Measurements from ENCODE around the gene SEMA4C.
A peak's percentile ranks its signal among the peaks of the same experiment; 100 is the strongest.
"Not testable (repeated sequence)": the region's sequence is repeated elsewhere in the genome, so short reads cannot be mapped to it uniquely, and the experiment has no call there.

The SEMA4C gene

DNA sequence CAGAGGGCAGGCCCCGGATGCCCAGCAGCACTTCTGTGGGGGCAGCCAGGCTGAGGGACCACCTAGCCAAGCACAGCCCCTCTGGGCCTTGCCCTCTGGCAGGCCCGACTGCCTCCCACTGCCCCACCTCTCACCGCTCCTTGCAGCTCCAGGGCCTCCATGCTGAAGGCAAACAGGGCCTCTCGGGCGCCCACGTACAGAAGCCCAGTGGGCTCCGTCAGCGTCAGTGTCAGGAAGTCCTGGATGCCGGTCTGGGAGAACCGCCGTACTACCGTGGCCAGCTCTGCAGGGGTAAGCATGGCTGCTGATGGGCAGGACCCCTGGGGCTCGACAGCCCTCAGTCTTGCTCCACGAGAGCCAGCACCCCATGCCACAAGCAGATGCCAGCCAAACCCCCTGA, 3.7 kb downstream of the SEMA4C start:
- no peak for DNase-seq

DNA sequence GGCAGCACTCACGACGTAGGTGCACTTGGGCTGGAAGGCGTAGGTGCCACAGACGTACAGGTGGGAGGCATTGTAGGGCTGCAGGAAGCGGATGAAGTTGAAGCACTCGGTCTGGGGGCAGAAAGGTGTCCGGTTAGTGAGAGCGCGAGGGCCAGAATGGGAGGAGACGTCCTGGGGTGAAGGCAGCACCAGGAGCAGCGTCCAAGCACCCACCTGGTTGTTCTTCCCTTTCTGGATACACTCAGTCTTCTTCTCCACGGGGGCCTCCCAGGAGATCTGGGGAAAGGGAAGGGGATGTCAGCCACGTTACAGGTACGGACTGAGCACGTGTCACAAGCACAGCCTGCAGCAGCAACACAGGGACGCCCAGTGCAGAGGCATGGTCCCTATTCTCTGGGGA, 4.2 kb downstream of the SEMA4C start:
- no peak for DNase-seq

- DNase-seq = no peak
These were observed 5.4 kb downstream of the SEMA4C start for GRCh38 chr2:96864343-96865091.

- DNase-seq = no peak
These were observed 6.1 kb downstream of the SEMA4C start for GRCh38 chr2:96863575-96864342.

DNA sequence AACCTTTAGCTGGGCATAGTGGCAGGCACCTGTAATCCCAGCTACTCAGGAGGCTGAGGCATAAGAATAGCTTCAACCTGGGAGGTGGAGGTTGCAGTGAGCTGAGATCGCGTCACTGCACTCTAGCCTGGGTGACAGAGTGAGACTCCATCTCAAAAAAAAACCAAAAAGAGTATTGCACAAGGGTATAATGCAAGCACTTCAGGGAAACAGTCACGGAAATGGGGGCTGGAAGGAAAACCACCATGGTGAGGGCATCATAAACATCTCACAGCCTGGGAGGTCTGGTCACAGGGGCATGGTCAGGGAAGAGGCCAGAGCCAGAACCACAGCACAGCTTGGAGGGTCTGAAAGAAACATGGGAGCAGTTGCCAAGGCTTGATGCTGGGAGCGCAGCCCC, 6.8 kb downstream of the SEMA4C start:
- not testable (repeated sequence) for DNase-seq

GRCh38 chr2:96861074-96861473, 8.8 kb downstream of the SEMA4C start:
- no peak for DNase-seq

- DNase-seq = no peak
These were observed 9.5 kb downstream of the SEMA4C start for GRCh38 chr2:96860065-96861029.

- no peak for DNase-seq
These were observed 10.2 kb downstream of the SEMA4C start for GRCh38 chr2:96859681-96860064.

GRCh38 chr2:96859099-96859649, 10.7 kb downstream of the SEMA4C start:
- DNase-seq = no peak

DNA sequence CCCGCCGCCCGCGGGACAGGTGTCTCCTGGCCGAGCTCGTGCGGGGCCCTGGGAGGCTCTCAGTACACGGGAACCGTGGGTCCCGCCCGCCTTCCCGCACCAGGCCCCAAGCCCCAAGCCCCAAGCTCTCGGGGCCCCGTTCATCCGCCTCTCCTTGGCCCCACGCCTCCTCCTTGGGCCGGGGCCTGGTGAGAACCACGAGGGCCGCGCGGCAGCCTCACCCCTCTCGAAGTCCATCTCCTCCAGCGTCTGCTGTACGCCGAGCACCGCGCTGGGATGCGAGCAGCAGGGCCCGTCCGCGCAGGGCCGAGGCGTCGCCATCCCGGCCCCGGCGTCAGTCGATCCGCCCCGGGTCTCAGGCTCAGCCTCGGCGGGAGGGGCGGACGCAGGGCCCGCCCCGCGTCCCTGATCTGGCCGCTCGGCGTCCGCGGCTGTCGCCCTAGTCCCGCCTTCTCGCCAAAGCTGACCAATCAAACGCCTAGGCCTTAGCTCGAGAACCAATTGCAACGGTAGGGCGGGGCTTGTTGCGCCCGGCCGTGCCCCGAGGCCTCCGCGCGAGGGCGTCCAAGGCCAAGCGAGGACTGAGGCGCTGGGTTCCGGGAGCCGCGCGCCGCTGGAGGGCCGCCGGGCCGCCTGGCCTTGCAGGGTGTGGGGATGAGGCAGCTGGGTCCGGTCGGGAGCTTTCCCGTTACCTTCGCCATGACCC, 12.1 kb downstream of the SEMA4C start, which contains the start of gene ANKRD39:
Gene ANKRD39 (minus strand): TSS at position 350 of the 706 bp plus-strand sequence. CDS start 29 bp downstream, at position 321.
- DNase-seq = peak; percentile 99

DNA sequence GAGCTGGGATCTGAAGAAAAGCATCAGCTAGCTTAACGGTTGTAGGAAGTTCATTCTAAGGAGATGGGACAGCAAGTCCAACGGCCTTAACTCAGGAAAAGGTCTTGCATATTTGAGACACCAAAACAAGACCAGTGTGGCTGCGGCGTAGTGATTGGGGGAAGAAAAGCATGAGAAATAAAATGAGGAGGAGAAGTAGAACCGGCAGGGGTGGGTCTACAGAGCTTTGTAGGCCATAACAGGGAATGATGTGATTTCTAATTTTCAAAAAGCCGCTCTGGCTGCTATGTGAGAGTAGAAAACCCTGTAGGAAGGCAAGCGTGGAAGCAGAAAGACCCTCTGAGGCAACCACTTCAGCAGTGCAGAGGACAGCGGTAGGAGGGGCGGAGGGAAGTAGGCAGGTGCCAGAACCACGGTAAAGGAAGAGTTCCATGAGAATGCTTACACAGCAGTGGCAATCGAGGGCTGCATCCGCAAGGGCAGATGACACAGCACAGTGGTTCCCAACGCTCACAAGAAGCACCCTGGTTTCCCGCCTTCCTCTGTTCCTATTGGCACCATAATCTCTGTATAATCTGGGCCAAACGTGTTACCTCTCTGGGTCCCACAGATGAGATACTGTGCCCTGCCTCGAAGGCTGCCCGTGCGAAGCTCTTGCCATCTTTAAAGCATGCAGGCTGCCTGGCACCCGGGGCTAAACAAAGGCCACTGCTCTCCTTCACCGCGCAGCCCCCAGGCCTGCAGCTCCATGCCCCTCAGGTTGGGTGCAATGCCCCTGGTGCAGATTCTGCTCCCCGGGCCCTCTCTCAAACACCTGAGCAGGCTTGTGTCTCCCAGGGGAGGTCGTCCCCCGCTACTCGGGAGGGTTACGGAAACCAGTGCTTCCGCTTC, 12.9 kb downstream of the SEMA4C start:
- peak; percentile 19 for DNase-seq

DNA sequence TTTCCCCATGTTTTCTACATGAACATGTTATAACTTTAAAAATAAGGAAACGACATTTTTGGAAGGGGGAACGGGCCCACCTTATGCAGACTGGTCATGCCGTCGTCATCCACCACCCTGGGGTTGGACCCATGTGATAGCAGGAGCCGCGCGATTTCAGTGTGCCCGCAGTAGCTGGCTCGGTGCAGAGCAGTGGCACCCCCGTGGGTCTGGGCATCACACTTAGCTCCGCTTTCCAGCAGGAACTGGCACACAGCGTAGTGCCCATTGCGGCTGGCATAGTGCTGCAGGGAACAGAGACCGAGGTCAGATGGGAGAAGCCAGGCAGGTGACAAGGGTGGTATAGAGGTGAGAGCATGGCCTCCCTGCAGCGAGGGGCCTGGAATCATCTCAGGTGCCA, 16.6 kb downstream of the SEMA4C start:
- DNase-seq = no peak

DNA sequence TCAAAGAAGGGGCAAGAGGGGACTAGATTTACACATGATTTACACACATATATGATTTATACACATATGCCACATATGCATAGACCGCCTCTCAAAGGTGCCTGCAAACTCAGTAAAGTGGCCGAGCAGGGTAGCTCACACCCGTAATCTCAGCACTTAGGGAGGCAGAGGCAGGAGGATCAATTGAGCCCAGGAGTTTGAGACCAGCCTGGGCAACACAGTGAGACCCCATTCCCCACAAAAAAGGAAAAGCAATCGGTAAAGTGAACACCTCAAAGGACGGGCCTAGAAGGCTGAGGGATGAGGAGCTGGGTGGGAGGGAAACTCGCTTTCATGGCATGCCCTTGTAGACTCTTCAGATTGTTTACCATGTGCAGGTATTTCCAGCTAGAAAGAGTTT, 17.2 kb downstream of the SEMA4C start:
- DNase-seq = no peak

DNA sequence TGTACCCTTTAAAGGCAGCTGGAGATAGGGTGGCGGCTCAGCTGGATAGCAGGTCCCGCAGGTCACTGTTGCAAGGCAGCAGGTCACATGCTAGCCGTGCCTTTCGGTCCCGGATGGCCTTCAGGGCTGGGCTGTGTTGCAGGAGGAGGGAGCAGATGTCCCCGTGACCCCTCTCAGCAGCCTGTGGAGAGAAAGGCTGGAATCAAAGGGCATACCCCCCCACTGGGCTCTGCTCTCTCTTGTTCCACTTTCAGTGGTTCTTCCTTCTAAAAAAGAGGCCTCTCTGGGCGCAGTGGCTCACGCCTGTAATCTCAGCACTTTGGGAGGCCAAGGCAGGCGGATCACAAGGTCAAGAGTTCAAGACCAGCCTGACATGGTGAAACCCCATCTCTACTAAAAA, 21.6 kb downstream of the SEMA4C start:
- DNase-seq = no peak

DNA sequence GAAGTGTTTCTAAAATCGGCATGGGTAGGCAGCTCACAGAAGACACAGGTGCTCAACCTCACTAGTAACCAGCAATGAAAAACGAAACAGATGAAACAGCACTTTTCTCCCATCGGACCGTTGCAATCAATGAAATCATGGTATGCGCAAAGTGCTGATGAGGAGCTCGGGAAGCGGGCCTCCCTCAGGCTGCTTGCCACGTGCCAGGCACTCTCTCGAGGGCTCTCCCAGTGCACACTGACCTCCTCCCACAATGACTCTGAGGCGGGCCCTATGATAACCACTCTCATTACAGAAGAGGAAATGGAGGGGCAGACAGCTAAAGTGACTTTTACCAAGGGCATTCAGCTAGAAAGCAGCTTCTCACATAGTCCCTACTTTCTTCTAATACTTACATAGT, 22.3 kb downstream of the SEMA4C start:
- no peak for DNase-seq

GRCh38 chr2:96846825-96847224, 23.1 kb downstream of the SEMA4C start:
- no peak for DNase-seq

DNA sequence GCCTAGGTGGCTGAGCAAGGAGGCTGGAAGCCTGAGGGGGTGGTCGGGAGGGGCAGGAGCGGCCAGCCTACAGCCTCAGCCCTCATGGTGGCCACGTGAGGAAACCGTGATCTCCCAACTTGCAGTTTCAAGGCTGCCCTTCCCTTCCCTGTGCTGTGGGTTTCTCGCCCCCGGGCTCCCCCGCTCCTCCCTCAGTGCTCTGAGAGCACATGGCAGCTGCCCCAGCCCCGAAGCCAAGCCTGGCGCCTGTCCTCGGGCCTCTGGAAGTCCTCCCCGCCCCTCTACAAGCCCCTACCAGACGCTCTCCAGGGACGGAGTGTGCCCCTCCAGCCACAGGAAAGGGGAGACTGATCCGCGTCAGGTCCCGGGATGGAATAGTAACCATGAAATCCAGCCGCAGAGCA, 25.5 kb downstream of the SEMA4C start:
- DNase-seq = no peak

- no peak for DNase-seq
These were observed 26.2 kb downstream of the SEMA4C start, which contains the start of gene ANKRD23 for GRCh38 chr2:96843538-96844268. ANKRD23 (minus strand) TSS chr2:96844021; CDS start chr2:96843992, 29 bp downstream.

DNA sequence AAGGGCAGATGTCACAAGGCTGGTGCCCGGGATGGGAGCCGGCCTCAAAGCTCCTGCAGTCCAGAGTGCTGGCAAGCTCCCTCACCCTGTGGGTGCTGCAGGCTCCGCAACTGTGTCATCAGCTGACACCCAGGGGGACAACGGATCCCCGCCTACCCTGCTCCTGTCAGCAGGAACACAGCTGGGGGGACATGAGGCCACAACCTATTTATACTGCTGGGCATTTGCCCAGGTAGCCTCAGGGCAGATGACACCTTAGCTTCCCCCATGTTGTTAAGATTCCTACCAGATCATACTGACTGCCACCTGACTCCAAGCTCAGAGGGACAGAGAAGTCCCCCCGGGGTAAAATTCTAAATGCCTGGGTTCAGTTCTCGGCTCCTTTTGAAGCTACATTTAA, 27.3 kb downstream of the SEMA4C start:
- no peak for DNase-seq

All from inflammatory macrophage treated with lipopolysaccharide for 4 hours (primary cell).